GM06990 (cell line): ENCODE data around the gene CHKB.

Source experiments
- DNase-seq: peaks from one replicate; pipeline ENCODE4 v3.0.0-alpha.2; 2011; ENCODE audit not compliant: insufficient read length; ENCODE audit errors: extremely low read depth
- H3K27me3 ChIP-seq: replicated peaks from 2 replicates; pipeline ENCODE4 v1.6.0; 2011; ENCODE audit warnings: low read length; ENCODE audit not compliant: control insufficient read depth, insufficient read depth
- H3K36me3 ChIP-seq: 2 replicates; pipeline ENCODE4 v1.5.1; 2011; ENCODE audit warnings: low read length; ENCODE audit not compliant: control insufficient read depth, insufficient read depth
- H3K4me3 ChIP-seq: replicated peaks from 2 replicates; pipeline ENCODE4 v1.5.1; 2011; ENCODE audit warnings: low read depth, mild to moderate bottlenecking, control low read depth, low read length
- TF ChIP-seq, protein P1 (sequence below): IDR thresholded peaks from 2 replicates; pipeline ENCODE4 v1.5.1; 2011; ENCODE audit warnings: low read length, control low read depth, mild to moderate bottlenecking, inconsistent platforms; ENCODE audit not compliant: insufficient read depth, poor library complexity, severe bottlenecking

The CHKB gene

GRCh38 chr22:50575426-50575941 lies 7.2 kb downstream of the CHKB start:
- no peaks in the 10 kb centered on the region for H3K27me3 ChIP-seq
- TF ChIP-seq, protein P1, sequence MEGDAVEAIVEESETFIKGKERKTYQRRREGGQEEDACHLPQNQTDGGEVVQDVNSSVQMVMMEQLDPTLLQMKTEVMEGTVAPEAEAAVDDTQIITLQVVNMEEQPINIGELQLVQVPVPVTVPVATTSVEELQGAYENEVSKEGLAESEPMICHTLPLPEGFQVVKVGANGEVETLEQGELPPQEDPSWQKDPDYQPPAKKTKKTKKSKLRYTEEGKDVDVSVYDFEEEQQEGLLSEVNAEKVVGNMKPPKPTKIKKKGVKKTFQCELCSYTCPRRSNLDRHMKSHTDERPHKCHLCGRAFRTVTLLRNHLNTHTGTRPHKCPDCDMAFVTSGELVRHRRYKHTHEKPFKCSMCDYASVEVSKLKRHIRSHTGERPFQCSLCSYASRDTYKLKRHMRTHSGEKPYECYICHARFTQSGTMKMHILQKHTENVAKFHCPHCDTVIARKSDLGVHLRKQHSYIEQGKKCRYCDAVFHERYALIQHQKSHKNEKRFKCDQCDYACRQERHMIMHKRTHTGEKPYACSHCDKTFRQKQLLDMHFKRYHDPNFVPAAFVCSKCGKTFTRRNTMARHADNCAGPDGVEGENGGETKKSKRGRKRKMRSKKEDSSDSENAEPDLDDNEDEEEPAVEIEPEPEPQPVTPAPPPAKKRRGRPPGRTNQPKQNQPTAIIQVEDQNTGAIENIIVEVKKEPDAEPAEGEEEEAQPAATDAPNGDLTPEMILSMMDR: no peak
- peaks cover 54% of the 10 kb centered on the region for H3K36me3 ChIP-seq
- DNase-seq: no peak
- no peak overlapping the region for H3K4me3 ChIP-seq

- no peak overlapping the region for H3K4me3 ChIP-seq
- DNase-seq: no peak
- peaks cover 54% of the 10 kb centered on the region for H3K36me3 ChIP-seq
- no peaks in the 10 kb centered on the region for H3K27me3 ChIP-seq
- TF ChIP-seq, protein P1: no peak
These were observed 8.3 kb downstream of the CHKB start for GRCh38 chr22:50574383-50574755.

DNA sequence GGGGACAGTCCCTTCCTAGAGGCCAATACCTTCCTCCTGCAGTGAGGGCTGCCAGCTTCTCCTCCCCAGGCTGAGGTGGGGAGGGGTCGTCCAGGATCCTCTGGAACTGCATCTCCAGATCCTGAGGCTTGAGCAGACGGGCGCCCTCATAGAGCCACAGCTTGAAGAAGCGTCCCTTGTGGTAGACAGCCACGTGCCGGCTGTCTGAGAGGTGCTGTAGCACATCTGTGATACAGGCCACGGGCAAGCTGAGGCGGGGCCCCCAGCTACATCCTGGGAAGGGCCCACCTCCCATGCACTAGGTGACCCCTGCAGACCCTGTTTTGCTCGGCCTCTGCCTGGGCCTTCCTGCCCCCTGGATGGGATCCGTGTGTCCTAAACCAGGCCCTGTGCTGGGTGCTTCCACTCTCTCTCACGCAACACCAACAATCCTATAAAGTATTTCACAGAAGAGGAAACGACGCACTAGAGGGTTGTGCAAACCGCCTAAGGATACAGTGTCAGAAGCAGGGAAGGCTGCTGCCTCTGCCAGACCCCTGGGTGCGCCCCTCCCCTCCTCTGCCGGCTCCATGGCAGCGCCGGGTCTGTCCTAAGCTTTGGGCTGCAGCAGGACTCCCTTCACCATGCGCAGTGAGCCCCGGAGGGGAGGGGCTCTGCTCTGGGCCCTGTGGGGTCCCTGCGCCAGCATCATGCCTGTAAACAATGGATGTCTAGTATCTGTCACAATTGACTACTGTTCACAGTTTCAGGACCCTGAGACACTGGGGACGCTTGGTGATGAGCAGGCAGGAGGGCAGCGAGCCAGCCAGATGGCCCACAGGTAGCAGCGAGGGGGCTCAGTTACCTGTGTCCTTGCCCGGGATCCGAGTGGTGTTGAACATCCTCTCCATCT lies 8.9 kb downstream of the CHKB start:
- Histone ChIP-seq H3K27me3 (no peaks in the 10 kb centered on the region), H3K4me3 (no peak overlapping the region), H3K36me3 (peaks cover 55% of the 10 kb centered on the region)
- TF ChIP-seq, protein P1: no peak
- DNase-seq: no peak

DNA sequence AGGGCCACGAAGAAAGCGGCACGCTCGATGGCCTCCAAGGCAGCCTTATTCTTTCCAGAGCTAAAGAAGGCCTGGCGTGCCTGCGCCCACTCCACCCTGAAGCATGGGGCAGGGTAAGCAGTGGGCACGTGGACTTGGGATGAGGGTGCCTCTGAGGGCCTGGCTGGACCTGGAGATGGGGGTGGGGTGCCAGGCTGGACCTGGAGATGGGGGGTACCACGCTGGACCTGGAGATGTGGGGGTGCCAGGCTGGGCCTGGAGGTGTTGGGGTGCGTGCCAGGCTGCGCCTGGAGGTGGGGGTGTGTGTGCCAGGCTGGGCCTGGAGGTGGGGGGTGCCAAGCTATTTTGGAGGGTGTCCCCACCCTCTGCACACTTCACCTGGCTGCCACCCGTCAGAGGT lies 9.7 kb downstream of the CHKB start:
- DNase-seq: no peak
- Histone ChIP-seq H3K4me3 (no peak overlapping the region), H3K27me3 (no peaks in the 10 kb centered on the region), H3K36me3 (peaks cover 58% of the 10 kb centered on the region)
- TF ChIP-seq, protein P1: no peak

DNA sequence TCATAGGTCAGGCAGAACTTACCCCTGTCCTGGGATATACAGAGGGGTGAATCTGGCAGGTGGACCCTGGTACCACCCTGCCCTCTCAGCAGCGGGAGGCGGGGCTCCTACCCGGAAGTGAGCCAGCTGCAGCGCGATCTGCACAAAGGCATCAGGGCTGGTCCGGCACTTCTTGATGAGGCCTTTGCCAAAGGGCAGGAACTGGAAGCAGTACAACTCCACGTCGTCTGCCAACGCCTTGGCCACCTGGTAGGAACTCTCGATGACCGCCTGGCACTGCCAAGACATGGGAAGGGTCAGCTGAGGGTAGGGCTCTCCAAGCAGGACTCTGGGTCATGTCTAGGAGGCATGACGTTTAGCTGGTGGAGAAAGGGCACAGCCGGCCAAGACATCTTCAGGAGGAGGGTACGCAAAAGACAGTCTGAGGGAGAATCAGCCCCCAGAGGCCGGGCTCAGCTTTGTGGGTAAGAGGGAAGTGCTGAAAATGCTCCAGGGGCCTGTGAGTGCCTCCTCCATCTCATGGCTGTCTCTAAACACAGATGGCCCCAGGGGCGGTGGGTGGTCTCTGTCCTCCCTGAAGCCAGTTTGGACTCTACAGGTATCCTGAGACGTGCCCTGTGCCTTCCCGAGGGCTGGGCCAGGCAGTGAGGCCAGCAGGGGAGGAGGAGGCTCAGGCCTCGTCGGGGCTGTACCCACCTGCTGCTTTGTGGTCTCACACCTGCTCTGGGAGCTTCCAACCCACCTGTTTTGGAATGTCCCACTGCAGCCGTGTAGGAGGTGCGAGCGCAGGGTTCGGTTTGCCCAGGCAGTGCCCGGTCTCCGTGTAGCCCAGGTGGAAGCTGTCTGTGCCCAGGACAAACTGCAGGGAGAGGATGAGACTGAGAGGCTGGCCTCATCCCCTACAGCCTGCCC lies 11.1 kb downstream of the CHKB start:
- Histone ChIP-seq H3K4me3 (no peak overlapping the region), H3K27me3 (no peaks in the 10 kb centered on the region), H3K36me3 (peaks cover 53% of the 10 kb centered on the region)
- TF ChIP-seq, protein P1: no peak
- DNase-seq: no peak
